Heart left ventricle (tissue), 16 donors: ENCODE results near the gene ELAVL2. TPM values are rescaled to one million over a fixed set of nuclear protein-coding genes. Genes with fewer than 3 reads are reported as not detected.

Experiments
- ATAC-seq, 4 donors: fragments of 200-7000 bp; cut with Tn5 transposase; one replicate each; pipeline ENCODE4 v1.9.1; 2020 to 2022; ENCODE audit warnings: moderate library complexity in 4 of 4, mild to moderate bottlenecking in 3 of 4, moderate number of reproducible peaks in 1 of 4
- DNase-seq, 5 donors: peaks; one replicate each; pipeline ENCODE4 v3.0.0-alpha.2; 2020
- H3K27ac ChIP-seq, 12 donors: fragments of 200-600 bp; sonication (generic) in 4 of 12; one replicate each; pipeline versions ENCODE4 v1.5.0 to v1.8.0; 2016 to 2022; ENCODE audit warnings: mild to moderate bottlenecking in 2 of 12
- H3K27me3 ChIP-seq, 9 donors: fragments of 200-600 bp; sonication (generic) in 2 of 9; one replicate each; pipeline versions ENCODE4 v1.5.1 to v1.8.0; 2016 to 2022; ENCODE audit warnings: mild to moderate bottlenecking in 3 of 9
- H3K36me3 ChIP-seq, 9 donors: fragments of 200-600 bp; sonication (generic) in 2 of 9; one replicate each; pipeline versions ENCODE4 v1.5.0 to v1.8.0; 2018 to 2022; ENCODE audit warnings: mild to moderate bottlenecking in 2 of 9
- H3K4me1 ChIP-seq, 12 donors: fragments of 200-600 bp; sonication (generic) in 4 of 12; one replicate each; pipeline versions ENCODE4 v1.5.0 to v1.8.0; 2016 to 2022; ENCODE audit warnings: mild to moderate bottlenecking in 3 of 12
- H3K4me3 ChIP-seq, 12 donors: fragments of 200-600 bp; sonication (generic) in 4 of 12; one replicate each; pipeline versions ENCODE4 v1.5.0 to v1.8.0; 2017 to 2022; ENCODE audit warnings: mild to moderate bottlenecking in 9 of 12, moderate library complexity in 4 of 12
- H3K9me3 ChIP-seq, 12 donors: fragments of 200-600 bp; sonication (generic) in 4 of 12; one replicate each; pipeline versions ENCODE4 v1.5.0 to v1.8.0; 2016 to 2022; ENCODE audit warnings: mild to moderate bottlenecking in 1 of 12
- CTCF ChIP-seq, 12 donors: fragments of 200-600 bp; sonication (generic) in 4 of 12; IDR thresholded peaks; one replicate each; pipeline versions ENCODE4 v1.5.0 to v1.8.0; 2018 to 2022; ENCODE audit warnings: antibody characterized with exemption in 12 of 12, mild to moderate bottlenecking in 5 of 12
- POLR2A ChIP-seq, 2 donors: fragments of 450-650 bp; IDR thresholded peaks; one replicate each; pipeline ENCODE4 v1.6.1; 2017; ENCODE audit warnings: antibody characterized with exemption in 2 of 2, mild to moderate bottlenecking in 2 of 2, moderate library complexity in 2 of 2
- WGBS, 4 donors: extraction: QIAGEN DNeasy Blood & Tissue Kit in 2 of 4; methylation state at CpG; one replicate each; pipeline versions ENCODE4 v1.1.5 to v1.1.7; 2013 to 2018; 5-methylcytosine and 5-hydroxymethylcytosine counted together
- intact Hi-C, 10 donors: fragments of 100-400 bp; cut with DNase I; formaldehyde crosslinking; loops; one replicate each; pipeline versions ENCODE4 v1.11.1 to v1.14.2; 2022
- polyA plus RNA-seq, 2 donors: library from polyadenylated mRNA; stranded (reverse); fragments of 200-250 nt; gene quantifications; one replicate each; pipeline ENCODE4 v1.2.3, GENCODE V29; 2013
- total RNA-seq, 9 donors: library from RNA; depleted of rRNA in 2 of 9; stranded (reverse); fragments of >200 nt in 2 of 9; fragmentation: NEBNext Ultra II Directional in 3 of 9; extraction: Animal tissue kit (Norgen Biotek cat#: 25700) in 3 of 9; gene quantifications; one replicate each; pipeline versions ENCODE4 v1.1.0 to v1.2.4, GENCODE V29; 2016 to 2023
- donor health status: ischemic (EF 13 %, LVEDD 7.1; RV severe dilation, severe dysfunction).
- donor health status: healthy with polysubstance abuse.
- donor health status: DM: no; HTN: yes; CAD: no.
- donor health status: DM: no; HTN: no; CAD: no.
- donor health status: ischemic (EF 25% LVEDD 6.9; RV normal size, moderate dysfunction).
- donor health status: ischemic (EF 25% LVEDD 5.7; RV mildly dilated, moderate dysfunction).
- donor health status: healthy.
- donor health status: DM: yes; HTN: yes; CAD: no.
- donor health status: ischemic (EF 35%, LVEDD 5.7; RV mildly dilated, moderate dysfunction).
- donor health status: nonischemic (EF 11% LVEDD 7.7; RV severe dilation, severe dysfunction).
- donor health status: DM: yes; HTN: yes; CAD: no.
- donor health status: PGD.
- donor health status: ischemic (EF 29% LVEDD 5.4; RV normal size, mild dysfunction).
- donor health status: nonischemic (EF 23%, LVEDD 6.1; RV moderate dilation, normal function).

Gene ELAVL2
- total and polyA plus RNA-seq, 11 donors: 0.08 to 0.30 (median 0.19) TPM; not detected in 6

DNA sequence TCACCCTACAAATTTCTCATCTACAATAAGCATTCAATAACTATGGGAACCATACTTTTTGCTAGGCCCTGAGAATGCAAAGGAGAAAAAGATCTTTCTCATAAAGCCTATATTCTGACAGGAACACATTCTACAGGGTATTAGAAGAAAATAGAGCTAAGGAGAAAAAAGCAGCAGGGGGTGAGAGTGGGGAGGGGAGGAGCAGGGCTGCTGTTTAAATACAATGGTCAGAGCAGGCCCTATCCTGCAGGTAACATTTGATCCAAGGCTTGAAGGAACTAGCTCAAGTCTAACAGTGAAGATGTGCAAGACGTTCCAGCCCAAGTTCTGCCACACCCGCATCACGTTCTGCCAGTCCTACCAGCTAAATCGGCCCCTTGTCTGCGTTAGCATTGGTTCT lies 89.7 kb downstream of the ELAVL2 start:
- 85 to 89% (median 86%) methylated on average over 5 of the region's 5 CpGs for WGBS, 4 donors
- no peaks in the 10 kb centered on the region for H3K9me3 ChIP-seq
- H3K4me1 ChIP-seq: no peaks in the 10 kb centered on the region
- TF ChIP-seq POLR2A (IDR thresholded peaks at IDR 0.05) (no peak), CTCF (IDR thresholded peaks at IDR 0.05) (no peak)
- no peaks in the 10 kb centered on the region for H3K27me3 ChIP-seq
- no peaks in the 10 kb centered on the region for H3K36me3 ChIP-seq
- DNase-seq (no peak), ATAC-seq (no peak)
- intact Hi-C loops: no loop called here
- H3K4me3 ChIP-seq: no peak overlapping the region
- H3K27ac ChIP-seq: no peak overlapping the region

GRCh38 chr9:23733495-23734078 lies 92.5 kb downstream of the ELAVL2 start:
- Histone ChIP-seq H3K27me3 (no peaks in the 10 kb centered on the region), H3K27ac (no peak overlapping the region), H3K4me3 (no peak overlapping the region), H3K36me3 (no peaks in the 10 kb centered on the region), H3K4me1 (no peaks in the 10 kb centered on the region), H3K9me3 (no peaks in the 10 kb centered on the region)
- 79 to 87% (median 84%) methylated on average over 2 of the region's 2 CpGs for WGBS, 4 donors
- DNase-seq (no peak), ATAC-seq (no peak)
- no peak for TF ChIP-seq POLR2A (IDR thresholded peaks at IDR 0.05)
- no peak for TF ChIP-seq CTCF (IDR thresholded peaks at IDR 0.05)
- intact Hi-C loops: no loop called here

DNA sequence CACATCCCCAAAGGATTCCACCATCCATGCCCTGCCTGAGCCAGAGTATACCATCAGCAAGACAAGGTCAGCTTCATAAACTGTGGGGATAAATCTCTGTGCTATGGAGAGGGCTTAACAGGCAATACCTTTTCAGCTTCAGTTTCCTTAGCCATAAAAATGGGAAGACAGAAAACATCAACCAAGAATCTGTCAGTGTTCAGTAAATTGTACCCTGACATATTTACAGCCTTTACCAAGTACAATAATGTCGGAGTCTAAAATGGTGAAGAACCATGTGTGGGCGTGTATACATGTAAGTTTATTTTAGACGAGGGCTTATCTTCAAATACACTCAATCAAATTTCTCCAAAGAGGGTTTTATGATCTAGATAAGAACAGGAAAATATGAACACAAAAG lies 94.7 kb downstream of the ELAVL2 start:
- TF ChIP-seq POLR2A (IDR thresholded peaks at IDR 0.05) (no peak), CTCF (IDR thresholded peaks at IDR 0.05) (no peak)
- no peak for DNase-seq
- Histone ChIP-seq H3K4me1 (no peaks in the 10 kb centered on the region), H3K27me3 (no peaks in the 10 kb centered on the region), H3K9me3 (no peaks in the 10 kb centered on the region), H3K4me3 (no peak overlapping the region), H3K36me3 (no peaks in the 10 kb centered on the region), H3K27ac (no peak overlapping the region)
- 65 to 77% (median 70%) methylated on average over 3 of the region's 3 CpGs for whole genome bisulfite sequencing, 4 donors
- ATAC-seq: no peak
- intact Hi-C loops: no loop called here

DNA sequence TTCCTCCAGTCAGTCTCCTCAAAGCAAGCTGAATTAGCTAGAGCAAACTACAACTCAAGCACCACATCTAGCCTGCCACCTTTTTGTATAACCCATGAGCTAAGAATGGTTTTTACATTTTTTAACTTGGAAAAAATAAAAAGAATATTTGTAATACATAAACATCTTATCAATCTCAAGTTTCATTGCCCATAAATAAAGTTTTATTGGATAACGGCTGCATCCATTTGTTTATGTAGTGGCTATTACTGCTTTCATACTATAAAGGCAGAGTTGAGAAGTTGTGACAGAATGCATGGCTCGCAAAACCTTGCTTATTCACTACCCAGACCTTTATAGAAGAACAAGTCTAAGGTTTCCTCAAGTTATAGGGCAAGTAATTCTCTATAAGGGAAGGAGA lies 95.7 kb downstream of the ELAVL2 start:
- ATAC-seq: no peak
- intact Hi-C loops: no loop called here
- TF ChIP-seq POLR2A (IDR thresholded peaks at IDR 0.05) (no peak), CTCF (IDR thresholded peaks at IDR 0.05) (no peak)
- no peaks in the 10 kb centered on the region for H3K9me3 ChIP-seq
- H3K27me3 ChIP-seq: no peaks in the 10 kb centered on the region
- no peak overlapping the region for H3K4me3 ChIP-seq
- no peak overlapping the region for H3K27ac ChIP-seq
- H3K36me3 ChIP-seq: no peaks in the 10 kb centered on the region
- no peak for DNase-seq
- no peaks in the 10 kb centered on the region for H3K4me1 ChIP-seq
- 93 to 96% (median 95%) methylated on average over 2 of the region's 2 CpGs for WGBS, 4 donors
